H1 (cell line): ENCODE results near the gene TMEM89. TPM values are rescaled to one million over a fixed set of nuclear protein-coding genes. Genes with fewer than 3 reads are reported as not detected.

Source experiments
- CTCF ChIA-PET: fragments of 300-600 bp; sonication (Branson Sonifier 250); formaldehyde crosslinking; loops from one replicate; lab custom pipeline; 2021; ENCODE audit not compliant: partially characterized antibody; lab: Charles Lee
- POLR2A ChIA-PET: fragments of 300-600 bp; sonication (Branson Sonifier 250); formaldehyde crosslinking; loops from one replicate; lab custom pipeline; 2021; ENCODE audit warnings: inconsistent platforms; ENCODE audit not compliant: partially characterized antibody; lab: Charles Lee
- DNase-seq, 2 experiments: peaks; one replicate each; pipeline versions ENCODE4 v3.0.0 to v3.0.0-alpha.2; 2010 to 2022; ENCODE audit warnings: low spot score in 2 of 2, low read depth in 1 of 2, mixed read lengths in 1 of 2
- FAIRE-seq: peaks from 2 replicates; lab custom pipeline; 2011; peaks lifted over from hg19 to GRCh38; lab: Jason Lieb, UNC
- H2AFZ ChIP-seq: 2 replicates; pipeline ENCODE4 v1.8.1; 2012; ENCODE audit warnings: low read length, inconsistent platforms
- H2AK5ac ChIP-seq: 2 replicates; pipeline ENCODE4 v1.6.1; 2013; ENCODE audit warnings: low read depth, low read length
- H2BK120ac ChIP-seq: replicated peaks from 2 replicates; pipeline ENCODE3; 2013; ENCODE audit warnings: low read depth, low read length, inconsistent platforms
- H2BK12ac ChIP-seq: 2 replicates; pipeline ENCODE4 v1.6.1; 2013; ENCODE audit warnings: low read depth, low read length
- H2BK15ac ChIP-seq: 2 replicates; pipeline ENCODE4 v1.6.1; 2013; ENCODE audit warnings: low read length
- H2BK20ac ChIP-seq: 2 replicates; pipeline ENCODE4 v1.6.1; 2013; ENCODE audit warnings: low read length
- H2BK5ac ChIP-seq: 2 replicates; pipeline ENCODE4 v1.6.1; 2013; ENCODE audit warnings: low read depth, low read length
- H3K14ac ChIP-seq: 2 replicates; pipeline ENCODE4 v1.6.1; 2013; ENCODE audit warnings: inconsistent platforms; ENCODE audit not compliant: insufficient read length
- H3K18ac ChIP-seq: 2 replicates; pipeline ENCODE4 v1.6.1; 2013; ENCODE audit warnings: low read length; ENCODE audit errors: extremely low read depth
- H3K23ac ChIP-seq: 2 replicates; pipeline ENCODE4 v1.6.1; 2013; ENCODE audit warnings: inconsistent platforms; ENCODE audit not compliant: insufficient read length
- H3K23me2 ChIP-seq: 2 replicates; pipeline ENCODE4 v1.6.1; 2013; ENCODE audit warnings: low read depth, low read length
- H3K27ac ChIP-seq: 2 replicates; pipeline ENCODE4 v1.6.1; 2011; ENCODE audit warnings: low read depth, low read length, inconsistent platforms
- H3K27me3 ChIP-seq, 4 experiments: replicated peaks in 1 of 4; 1 replicate in 1 of 4; 2 replicates in 3 of 4; pipeline versions ENCODE4 v1.6.1 to v1.8.1; 2011 to 2013; ENCODE audit warnings: low read length in 3 of 4, mild to moderate bottlenecking in 3 of 4, inconsistent platforms in 2 of 4, mixed read lengths in 2 of 4, moderate library complexity in 1 of 4; ENCODE audit not compliant: control insufficient read depth in 3 of 4, insufficient read depth in 3 of 4; ENCODE audit errors: extremely low read depth in 1 of 4
- H3K36me3 ChIP-seq, 4 experiments: 2 replicates each; pipeline versions ENCODE4 v1.6.1 to v1.8.1; 2011 to 2013; ENCODE audit warnings: mild to moderate bottlenecking in 4 of 4, low read length in 3 of 4, moderate library complexity in 2 of 4, control low read depth in 1 of 4, inconsistent platforms in 1 of 4; ENCODE audit not compliant: insufficient read depth in 4 of 4, control insufficient read depth in 2 of 4
- H3K4ac ChIP-seq: replicated peaks from 2 replicates; pipeline ENCODE3; 2013; ENCODE audit warnings: low read length, low read depth, mixed read lengths, inconsistent platforms; ENCODE audit not compliant: insufficient read length
- H3K4me1 ChIP-seq, 4 experiments: replicated peaks in 1 of 4; 1 replicate in 1 of 4; 2 replicates in 3 of 4; pipeline versions ENCODE4 v1.6.1 to v1.8.1; 2011 to 2013; ENCODE audit warnings: low read length in 3 of 4, inconsistent platforms in 2 of 4, mixed read lengths in 1 of 4; ENCODE audit not compliant: insufficient read depth in 4 of 4, control insufficient read depth in 3 of 4
- H3K4me2 ChIP-seq, 2 experiments: 2 replicates each; pipeline versions ENCODE4 v1.6.1 to v1.8.1; 2011 to 2013; ENCODE audit warnings: low read depth in 2 of 2, low read length in 2 of 2, control low read depth in 1 of 2, inconsistent platforms in 1 of 2, mild to moderate bottlenecking in 1 of 2; ENCODE audit not compliant: insufficient read depth in 1 of 2
- H3K4me3 ChIP-seq, 4 experiments: fragments of 200-600, 300-600 bp in 1 of 4; sonication (generic), shearing (Covaris generic), sonication (Bioruptor Twin) in 1 of 4; 2 replicates each; pipeline versions ENCODE4 v1.5.1 to v1.8.1; 2011 to 2016; ENCODE audit warnings: low read length in 4 of 4, low read depth in 3 of 4, control low read depth in 2 of 4, inconsistent platforms in 2 of 4, mild to moderate bottlenecking in 2 of 4, mixed read lengths in 1 of 4, moderate library complexity in 1 of 4; ENCODE audit not compliant: insufficient read depth in 2 of 4; ENCODE audit errors: extremely low read depth in 1 of 4
- H3K56ac ChIP-seq: replicated peaks from 2 replicates; pipeline ENCODE3; 2013; ENCODE audit warnings: low read depth, mild to moderate bottlenecking, mixed read lengths, low read length, inconsistent platforms; ENCODE audit not compliant: insufficient read length
- H3K79me1 ChIP-seq: 2 replicates; pipeline ENCODE4 v1.6.1; 2013; ENCODE audit warnings: low read depth, low read length, control low read depth
- H3K79me2 ChIP-seq, 2 experiments: 2 replicates each; pipeline versions ENCODE4 v1.6.1 to v1.8.1; 2012 to 2013; ENCODE audit warnings: low read length in 2 of 2, mild to moderate bottlenecking in 2 of 2, inconsistent platforms in 1 of 2; ENCODE audit not compliant: insufficient read depth in 2 of 2, control insufficient read depth in 1 of 2
- H3K9ac ChIP-seq, 4 experiments: replicated peaks in 1 of 4; 1 replicate in 1 of 4; 2 replicates in 3 of 4; pipeline versions ENCODE4 v1.6.1 to v1.8.1; 2011 to 2013; ENCODE audit warnings: low read depth in 3 of 4, low read length in 3 of 4, control low read depth in 2 of 4, mild to moderate bottlenecking in 2 of 4, moderate library complexity in 2 of 4, inconsistent platforms in 1 of 4; ENCODE audit errors: extremely low read depth in 1 of 4
- H3K9me3 ChIP-seq, 2 experiments: 2 replicates each; pipeline versions ENCODE4 v1.6.1 to v1.8.1; 2012 to 2013; ENCODE audit warnings: mild to moderate bottlenecking in 2 of 2, moderate library complexity in 2 of 2, control low read depth in 1 of 2, inconsistent platforms in 1 of 2, low read depth in 1 of 2, low read length in 1 of 2, mixed read lengths in 1 of 2; ENCODE audit not compliant: insufficient read depth in 2 of 2
- H4K20me1 ChIP-seq, 2 experiments: replicated peaks in 1 of 2; 2 replicates each; pipeline versions ENCODE3 to v1.8.1; 2011 to 2013; ENCODE audit warnings: inconsistent platforms in 2 of 2, low read length in 2 of 2, mild to moderate bottlenecking in 1 of 2; ENCODE audit not compliant: insufficient read depth in 2 of 2, control insufficient read depth in 1 of 2
- H4K5ac ChIP-seq: 2 replicates; pipeline ENCODE4 v1.6.1; 2013; ENCODE audit warnings: low read length, low read depth, mixed read lengths, inconsistent platforms; ENCODE audit not compliant: insufficient read length
- H4K8ac ChIP-seq: 2 replicates; pipeline ENCODE4 v1.8.0; 2013; ENCODE audit warnings: mild to moderate bottlenecking, moderate library complexity, low read length, inconsistent platforms; ENCODE audit not compliant: insufficient read depth; ENCODE audit errors: extremely low read depth
- H4K91ac ChIP-seq: replicated peaks from 2 replicates; pipeline ENCODE3; 2013; ENCODE audit warnings: low read length, mixed read lengths, inconsistent platforms; ENCODE audit not compliant: insufficient read length
- CBX5 ChIP-seq: fragments of 300-800, 300-1000 bp; sonication (generic); IDR thresholded peaks from 2 replicates; pipeline ENCODE4 v1.7.1; 2016; ENCODE audit warnings: antibody characterized with exemption, low read length, low read depth
- CTBP2 ChIP-seq: IDR thresholded peaks from 2 replicates; pipeline ENCODE4 v1.7.0; 2011; ENCODE audit warnings: borderline replicate concordance, mild to moderate bottlenecking, moderate library complexity, mixed read lengths, low read length; ENCODE audit not compliant: insufficient read depth, insufficient read length
- JUN ChIP-seq: IDR thresholded peaks from 2 replicates; pipeline ENCODE4 v1.6.1; 2011; ENCODE audit warnings: low read depth, mild to moderate bottlenecking, improper control_type of control experiment, low read length
- MAFK ChIP-seq: IDR thresholded peaks from 2 replicates; pipeline ENCODE4 v1.6.1; 2012; ENCODE audit warnings: low read depth, mild to moderate bottlenecking, improper control_type of control experiment, low read length
- PHF8 ChIP-seq: fragments of 200-600 bp; sonication (generic); conservative IDR thresholded peaks from 2 replicates; pipeline ENCODE4 v1.7.1; 2012; ENCODE audit warnings: low read depth, mild to moderate bottlenecking, inconsistent platforms, low read length, moderate library complexity
- POU5F1 ChIP-seq: IDR thresholded peaks from 2 replicates; pipeline ENCODE4 v1.6.1; 2011; ENCODE audit warnings: low read depth, mild to moderate bottlenecking, low read length, moderate library complexity
- RBBP5 ChIP-seq: IDR thresholded peaks from 2 replicates; pipeline ENCODE4 v1.7.1; 2012; ENCODE audit warnings: low read depth, mild to moderate bottlenecking, inconsistent platforms, low read length, moderate library complexity, borderline replicate concordance
- SIN3A ChIP-seq, 2 experiments: IDR thresholded peaks in 1 of 2; conservative IDR thresholded peaks in 1 of 2; 2 replicates each; pipeline ENCODE4 v1.6.1; 2011 to 2012; ENCODE audit warnings: low read length in 2 of 2, improper control_type of control experiment in 1 of 2, low read depth in 1 of 2, mild to moderate bottlenecking in 1 of 2
- SP4 ChIP-seq: IDR thresholded peaks from 2 replicates; pipeline ENCODE4 v1.6.1; 2012; ENCODE audit warnings: low read length, inconsistent platforms
- TAF1 ChIP-seq: IDR thresholded peaks from 2 replicates; pipeline ENCODE4 v1.6.1; 2011; ENCODE audit warnings: mild to moderate bottlenecking, low read depth, low read length
- TCF12 ChIP-seq: IDR thresholded peaks from 2 replicates; pipeline ENCODE4 v1.6.1; 2011; ENCODE audit warnings: low read depth, mild to moderate bottlenecking, low read length
- YY1 ChIP-seq: IDR thresholded peaks from 2 replicates; pipeline ENCODE4 v1.6.1; 2011; ENCODE audit warnings: low read depth, mild to moderate bottlenecking, low read length
- ZNF274 ChIP-seq: IDR thresholded peaks from 2 replicates; pipeline ENCODE4 v1.7.0; 2012; ENCODE audit warnings: low read length, borderline replicate concordance; ENCODE audit errors: extremely low read depth
- WGBS, 2 experiments: shearing (Covaris generic) in 1 of 2; methylation state at CpG; one replicate each; pipeline versions ENCODE4 v1.1.6 to v1.1.7; 2013 to 2015; ENCODE audit warnings: low lambda C conversion rate in 2 of 2, mixed read lengths in 2 of 2, inconsistent platforms in 1 of 2, low coverage in 1 of 2, missing lambda C conversion rate in 1 of 2; ENCODE audit not compliant: insufficient replicate concordance in 2 of 2, insufficient coverage in 1 of 2, insufficient read length in 1 of 2; ENCODE audit errors: extremely low coverage in 1 of 2, missing lambda C conversion rate in 1 of 2; 5-methylcytosine and 5-hydroxymethylcytosine counted together
- polyA plus RNA-seq, 7 experiments: library from polyadenylated mRNA; depleted of rRNA in 3 of 7; stranded (reverse) in 5 of 7; unstranded in 2 of 7; fragments of >200 nt in 5 of 7; fragments of 200-250 nt in 2 of 7; gene quantifications; 1 replicate in 5 of 7; 2 replicates in 1 of 7; 4 replicates in 1 of 7; pipeline versions ENCODE4 v1.2.1 to v1.2.3, GENCODE V29; 2011 to 2013; ENCODE audit warnings: missing spikeins in 2 of 7, mixed read lengths in 2 of 7
- total RNA-seq: library from RNA; stranded (reverse); fragmentation: NEBNext Ultra II Directional; extraction: Animal tissue kit (Norgen Biotek cat#: 25700); gene quantifications from 2 replicates; pipeline ENCODE4 v1.2.1, GENCODE V29; 2021
- TF ChIP-seq, protein P1 (sequence below): IDR thresholded peaks from 2 replicates; pipeline ENCODE4 v1.6.1; 2012; ENCODE audit warnings: inconsistent platforms

TMEM89 gene
- total and polyA plus RNA-seq, 2 of the 8 experiments (the other 6 are each of a cell fraction or from before 2014, with no cell fraction given), result not detected

DNA sequence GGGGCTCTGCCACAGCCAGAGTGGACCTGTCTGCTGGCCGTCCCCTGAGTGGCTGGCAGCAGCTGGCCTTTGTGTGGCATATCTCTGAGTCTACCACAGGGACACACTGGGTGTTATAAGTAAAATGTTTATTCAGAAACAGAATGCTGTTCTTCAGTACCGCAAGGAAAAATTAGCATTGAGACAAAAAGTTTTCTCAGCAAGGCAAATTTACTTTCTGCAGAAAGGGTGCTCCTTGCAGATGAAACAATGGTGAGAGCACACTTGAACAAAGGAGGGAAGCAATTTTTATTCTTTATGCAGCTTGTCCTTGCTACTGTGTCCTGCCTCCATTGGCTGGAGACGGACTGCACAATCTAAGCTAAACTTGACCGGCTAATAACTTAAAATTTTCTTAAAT, 4.0 kb downstream of the TMEM89 start:
- DNase-seq (no peak), FAIRE-seq (no peak)
- Histone ChIP-seq H2AFZ (no peak overlapping the region), H3K14ac (no peak overlapping the region), H4K5ac (no peak overlapping the region), H3K18ac (no peak overlapping the region), H2BK120ac (no peak overlapping the region), H3K4me2 (no peak overlapping the region), H2AK5ac (no peak overlapping the region), H3K56ac (no peak overlapping the region), H3K4me1 (no peaks in the 10 kb centered on the region), H3K4me3 (no peak overlapping the region), H3K79me2 (no peaks in the 10 kb centered on the region), H3K9ac (no peak overlapping the region), H3K9me3 (no peaks in the 10 kb centered on the region), H2BK20ac (no peak overlapping the region), H2BK12ac (0 out of 2 replicates have a peak overlapping the region, but pooled peaks have one; percentile 9), H4K20me1 (peaks cover 0 to 2% of the 10 kb centered on the region in 2 experiments), H2BK15ac (no peak overlapping the region), H3K79me1 (no peaks in the 10 kb centered on the region), H3K23ac (no peak overlapping the region), H4K8ac (no peak overlapping the region), H3K4ac (no peak overlapping the region), H3K36me3 (peaks cover 0 to 3% (median 0%) of the 10 kb centered on the region in 4 experiments; a peak in 3 of 8 replicates), H4K91ac (no peak overlapping the region), H3K27me3 (no peaks in the 10 kb centered on the region), H3K23me2 (no peaks in the 10 kb centered on the region), H2BK5ac (no peak overlapping the region), H3K27ac (no peak overlapping the region)
- POLR2A ChIA-PET, result interaction anchor here (0.8 to 1.8 kb wide), 6 partner anchors 8 to 44 kb away, joined by 3 to 5 read pairs (median 4); partner anchors contain the start of gene UQCRC1
- CTCF ChIA-PET, result interaction anchor here (0.8 kb wide), 1 partner anchor 36 kb away, joined by 4 read pairs; no protein-coding TSS in a partner anchor
- 84% methylated on average over 4 of the region's 4 CpGs; no CpG with 5 or more reads in 1 of the 2 experiments for WGBS, 2 experiments
- TF ChIP-seq TAF1 (no peak), SIN3A (conservative IDR thresholded peaks at IDR 0.05 in 1 of 2, IDR thresholded peaks at IDR 0.05 in 1 of 2; ENCODE audit: low read depth in 1 of 2, low read length in 2 of 2) (no peak), ZNF274 (no peak), YY1 (no peak), POU5F1 (no peak), TCF12 (no peak), CTBP2 (no peak), SP4 (no peak), JUN (no peak), PHF8 (no peak), CBX5 (no peak), MAFK (no peak), RBBP5 (no peak)
- TF ChIP-seq, protein P1, sequence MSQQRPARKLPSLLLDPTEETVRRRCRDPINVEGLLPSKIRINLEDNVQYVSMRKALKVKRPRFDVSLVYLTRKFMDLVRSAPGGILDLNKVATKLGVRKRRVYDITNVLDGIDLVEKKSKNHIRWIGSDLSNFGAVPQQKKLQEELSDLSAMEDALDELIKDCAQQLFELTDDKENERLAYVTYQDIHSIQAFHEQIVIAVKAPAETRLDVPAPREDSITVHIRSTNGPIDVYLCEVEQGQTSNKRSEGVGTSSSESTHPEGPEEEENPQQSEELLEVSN, result no peak
